ENCODE data around the gene MAP3K2.
"Not testable (repeated sequence)": the region's sequence is repeated elsewhere in the genome, so short reads cannot be mapped to it uniquely, and the experiment has no call there.

MAP3K2 gene

GRCh38 chr2:127381762-127382161 is 6.0 kb downstream of the MAP3K2 start:
- no peak for DNase-seq

- DNase-seq = no peak
Observed at GRCh38 chr2:127379712-127380355, 7.9 kb downstream of the MAP3K2 start.

DNA sequence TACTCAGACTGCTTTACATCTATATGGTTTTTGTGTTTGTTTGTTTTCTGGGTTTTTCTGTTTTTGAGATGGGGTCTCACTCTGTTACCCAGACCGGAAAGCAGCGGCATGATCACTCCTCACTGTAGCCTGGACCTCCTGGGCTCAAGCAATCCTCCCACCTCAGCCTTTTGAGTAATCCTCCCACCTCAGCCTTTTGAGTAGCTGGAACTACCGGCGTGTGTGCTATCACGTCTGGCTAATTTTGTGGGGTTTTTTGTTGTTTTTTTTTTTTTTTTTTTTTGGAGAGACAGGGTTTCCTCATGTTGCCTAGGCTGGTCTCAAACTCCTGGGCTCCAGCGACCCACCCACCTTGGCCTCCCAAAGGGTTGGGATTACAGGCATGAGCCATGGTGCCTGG is 9.1 kb downstream of the MAP3K2 start:
- no peak for DNase-seq

- DNase-seq = no peak
Observed at GRCh38 chr2:127377262-127377661, 10.5 kb downstream of the MAP3K2 start.

- DNase-seq = no peak
Observed at GRCh38 chr2:127376257-127376656, 11.5 kb downstream of the MAP3K2 start.

- DNase-seq = no peak
Observed at GRCh38 chr2:127373362-127374083, 14.3 kb downstream of the MAP3K2 start.

DNA sequence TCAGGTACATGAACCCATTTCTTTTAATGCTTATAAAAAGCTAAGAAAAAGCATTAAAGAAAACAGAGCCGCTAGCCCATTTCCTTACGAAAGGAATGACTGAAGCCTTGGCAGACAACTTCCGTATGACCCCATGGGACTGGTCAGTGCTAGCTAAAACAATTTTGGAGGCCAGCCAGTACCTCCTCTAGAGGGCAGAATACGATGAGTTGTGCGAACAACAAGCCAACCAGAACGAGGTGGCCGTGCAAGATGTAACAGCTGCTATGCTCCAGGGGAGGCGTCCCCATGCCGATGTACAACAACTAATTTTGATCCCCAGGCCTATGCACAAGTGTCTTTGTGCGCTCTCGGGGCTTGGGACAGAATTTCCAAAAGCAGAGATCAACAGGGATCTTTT is 16.7 kb downstream of the MAP3K2 start:
- DNase-seq = no peak

DNA sequence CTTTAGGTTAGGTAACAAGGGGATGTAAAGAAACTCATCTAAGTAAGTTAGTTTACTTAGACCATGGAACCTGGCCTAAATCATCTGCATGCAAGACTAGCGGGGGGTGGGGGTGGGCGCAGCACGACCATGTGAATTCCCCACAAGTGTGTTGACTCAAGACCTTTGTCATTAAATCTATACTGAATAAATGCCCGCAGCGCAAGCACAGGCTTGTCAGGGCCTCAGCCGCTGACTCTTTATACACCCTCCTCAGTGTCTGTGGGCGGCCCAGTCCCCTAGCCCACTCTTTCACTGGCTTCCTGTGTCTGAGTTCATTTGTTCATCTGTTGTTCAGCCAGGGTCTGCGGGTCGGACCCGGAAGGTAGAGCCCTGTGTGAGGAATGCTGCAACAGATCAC is 17.8 kb downstream of the MAP3K2 start:
- DNase-seq = no peak

- DNase-seq = no peak
Observed at GRCh38 chr2:127365211-127365643, 22.5 kb downstream of the MAP3K2 start.

- DNase-seq = no peak
Observed at GRCh38 chr2:127362971-127363370, 24.8 kb downstream of the MAP3K2 start.

DNA sequence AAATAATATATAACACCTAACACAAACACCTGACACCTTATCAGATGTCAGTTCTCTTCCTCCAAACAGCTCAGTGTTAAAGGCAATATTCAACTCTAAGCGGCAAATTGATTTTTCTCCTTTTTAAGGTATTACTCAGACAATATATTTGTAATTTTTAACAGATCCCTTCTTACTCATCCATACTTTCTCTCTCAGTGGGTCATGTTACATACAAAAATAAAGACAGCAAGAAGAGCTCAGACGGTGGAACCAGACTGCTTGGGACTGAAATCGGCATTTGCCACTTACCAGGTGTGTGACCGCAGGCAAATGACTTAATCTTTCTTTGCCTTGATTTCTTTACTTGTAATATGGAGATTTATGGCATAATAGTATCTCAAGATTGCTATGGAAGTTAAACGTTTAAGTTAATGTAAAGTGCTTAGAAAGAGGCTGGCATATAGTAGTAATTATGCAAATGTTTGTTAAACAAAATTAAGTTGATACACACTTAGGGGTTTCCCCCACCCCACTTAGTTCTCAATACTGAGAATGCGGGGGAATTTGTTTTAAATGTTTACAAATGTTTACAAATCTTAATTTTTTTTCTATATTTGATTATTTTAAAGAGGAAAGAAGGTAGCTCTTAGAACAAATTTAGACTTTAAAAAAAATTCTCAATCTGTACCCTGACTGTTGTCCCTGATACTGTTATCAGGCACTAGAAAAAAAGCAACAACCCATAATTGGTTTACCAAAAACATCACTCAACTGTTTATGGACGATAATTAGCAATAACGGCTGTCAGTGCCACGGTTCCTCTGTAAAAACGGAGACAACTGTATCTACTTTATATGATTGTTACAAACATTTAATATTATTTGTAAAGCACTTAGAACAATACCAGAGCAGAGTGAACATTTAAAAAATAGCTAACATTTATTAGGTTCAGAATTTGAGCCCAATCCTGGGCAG is 25.6 kb downstream of the MAP3K2 start:
- DNase-seq = no peak

GRCh38 chr2:127360242-127360641 is 27.5 kb downstream of the MAP3K2 start:
- DNase-seq = no peak

GRCh38 chr2:127359520-127359919 is 28.3 kb downstream of the MAP3K2 start:
- no peak for DNase-seq

GRCh38 chr2:127358971-127359370 is 28.8 kb downstream of the MAP3K2 start:
- no peak for DNase-seq

DNA sequence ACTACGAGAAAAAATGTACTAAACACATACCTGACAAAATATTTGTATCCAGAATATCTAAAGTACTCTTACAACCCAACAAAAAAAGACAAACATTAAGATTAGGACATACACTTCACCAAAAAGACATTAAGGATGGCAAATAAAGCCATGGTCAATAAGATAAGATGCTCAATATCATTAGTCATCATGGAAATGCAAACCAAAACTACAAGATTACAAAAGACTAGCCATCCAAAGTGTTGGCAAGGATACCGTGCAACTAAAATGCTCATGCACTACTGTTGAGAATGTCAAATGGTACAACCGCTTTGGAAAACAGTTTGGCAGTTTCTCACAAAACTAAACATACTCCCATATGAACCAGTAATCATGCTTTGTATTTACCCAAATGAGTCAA is 29.7 kb downstream of the MAP3K2 start:
- DNase-seq = no peak

DNA sequence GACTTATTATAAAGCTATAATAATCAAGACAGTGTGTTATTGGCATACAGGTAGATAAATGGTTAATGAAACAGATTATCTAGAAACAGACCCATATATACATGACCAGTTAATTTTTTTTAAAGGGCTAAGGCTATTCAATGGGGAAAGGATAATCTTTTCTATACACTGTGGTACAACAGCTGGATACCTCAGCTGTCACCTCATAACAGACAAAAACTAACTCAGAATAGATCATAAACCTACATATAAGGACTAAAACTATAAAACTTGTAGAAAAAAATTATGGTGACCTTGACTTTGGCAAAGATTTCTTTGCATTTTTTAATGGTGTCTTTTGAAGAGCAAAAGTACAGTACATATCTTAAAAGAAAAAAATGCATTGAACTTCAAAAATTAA is 30.2 kb downstream of the MAP3K2 start:
- DNase-seq = no peak

GRCh38 chr2:127356531-127356930 is 31.2 kb downstream of the MAP3K2 start:
- no peak for DNase-seq

- DNase-seq = peak in 1 of 2 experiments; percentile 23
Observed at GRCh38 chr2:127355407-127356008, 32.3 kb downstream of the MAP3K2 start.

DNA sequence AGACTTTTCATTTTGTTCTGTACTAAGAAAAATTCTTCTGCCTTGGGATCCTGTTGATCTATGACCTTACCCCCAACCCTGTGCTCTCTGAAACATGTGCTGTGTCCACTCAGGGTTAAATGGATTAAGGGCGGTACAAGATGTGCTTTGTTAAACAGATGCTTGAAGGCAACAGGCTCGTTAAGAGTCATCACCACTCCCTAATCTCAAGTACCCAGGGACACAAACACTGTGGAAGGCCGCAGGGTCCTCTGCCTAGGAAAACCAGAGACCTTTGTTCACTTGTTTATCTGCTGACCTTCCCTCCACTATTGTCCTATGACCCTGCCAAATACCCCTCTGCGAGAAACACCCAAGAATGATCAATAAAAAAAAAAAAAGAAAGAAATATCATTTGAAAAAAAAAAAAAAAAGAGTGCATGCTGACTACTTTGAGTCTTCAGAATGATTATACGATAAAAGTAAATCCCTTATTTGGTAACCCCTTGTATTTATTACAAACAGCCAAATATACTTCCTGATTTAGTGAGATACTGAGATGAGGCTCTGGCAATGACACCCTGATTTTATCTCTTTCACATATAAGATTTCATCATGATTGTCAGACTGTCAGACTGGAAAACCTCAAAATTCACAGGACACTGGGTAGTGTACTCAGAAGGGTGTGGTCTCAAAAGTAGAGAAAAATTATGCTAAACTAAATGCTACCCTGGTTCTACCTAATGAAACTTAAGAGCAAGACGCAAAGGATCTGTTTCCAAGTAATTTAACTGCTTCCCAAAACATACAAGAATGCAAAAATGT is 33.7 kb downstream of the MAP3K2 start:
- not testable (repeated sequence) for DNase-seq

DNA sequence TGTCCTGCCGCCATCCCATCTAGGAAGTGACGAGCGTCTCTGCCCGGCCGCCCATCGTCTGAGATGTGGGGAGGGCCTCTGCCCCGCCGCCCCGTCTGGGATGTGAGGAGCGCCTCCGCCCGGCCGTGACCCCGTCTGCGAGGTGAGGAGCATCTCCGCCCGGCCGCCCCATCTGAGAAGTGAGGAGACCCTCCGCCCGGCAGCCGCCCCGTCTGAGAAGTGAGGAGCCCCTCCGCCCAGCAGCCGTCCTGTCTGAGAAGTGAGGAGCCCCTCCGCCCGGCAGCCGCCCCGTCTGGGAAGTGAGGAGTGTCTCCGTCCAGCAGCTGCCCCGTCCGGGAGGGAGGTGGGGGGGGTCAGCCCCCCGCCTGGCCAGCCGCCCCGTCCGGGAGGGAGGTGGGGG is 34.6 kb downstream of the MAP3K2 start:
- DNase-seq = not testable (repeated sequence)

DNA sequence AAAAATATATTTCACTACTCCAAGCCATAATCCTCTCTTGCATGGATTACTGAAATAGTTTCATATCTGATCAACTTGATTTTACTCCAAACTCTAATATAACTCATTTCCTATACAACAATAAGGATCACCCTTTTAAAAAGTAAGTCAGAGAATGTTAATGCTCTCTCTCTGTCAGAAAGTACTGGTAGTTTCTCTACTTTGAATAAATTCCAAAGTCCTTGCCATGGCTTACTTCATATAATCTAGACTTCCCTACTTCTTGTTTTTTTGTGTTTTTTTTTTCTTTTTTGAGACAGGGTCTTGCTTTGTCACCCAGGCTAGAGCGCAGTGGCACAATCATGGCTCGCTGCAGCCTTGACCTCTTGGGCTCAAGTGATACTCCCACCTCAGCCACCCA is 36.2 kb downstream of the MAP3K2 start:
- no peak for DNase-seq

GRCh38 chr2:127348426-127349000 is 39.3 kb downstream of the MAP3K2 start:
- no peak for DNase-seq

All from NCI-H526 (cell line).